Rectal smooth muscle tissue (tissue), 1 donor: Measurements from ENCODE around the gene RNASEH1.
A peak's percentile ranks its signal among the peaks of the same experiment; 100 is the strongest.
"Not testable (repeated sequence)": the region's sequence is repeated elsewhere in the genome, so short reads cannot be mapped to it uniquely, and the experiment has no call there.

Experiments used
- H3K27ac ChIP-seq: one replicate; pipeline ENCODE4 v1.7.0; 2013; ENCODE audit warnings: low read depth, low read length, inconsistent platforms
- H3K27me3 ChIP-seq: one replicate; pipeline ENCODE4 v1.7.0; 2013; ENCODE audit warnings: low read length; ENCODE audit not compliant: control insufficient read depth, insufficient read depth
- H3K36me3 ChIP-seq: one replicate; pipeline ENCODE4 v1.7.0; 2013; ENCODE audit warnings: low read length; ENCODE audit not compliant: control insufficient read depth, insufficient read depth
- H3K4me1 ChIP-seq: one replicate; pipeline ENCODE4 v1.7.0; 2013; ENCODE audit warnings: low read length; ENCODE audit not compliant: control insufficient read depth, insufficient read depth
- H3K4me3 ChIP-seq: one replicate; pipeline ENCODE4 v1.7.0; 2013; ENCODE audit warnings: low read length
- H3K9ac ChIP-seq: one replicate; pipeline ENCODE4 v1.7.0; 2013; ENCODE audit warnings: low read length

RNASEH1 gene

DNA sequence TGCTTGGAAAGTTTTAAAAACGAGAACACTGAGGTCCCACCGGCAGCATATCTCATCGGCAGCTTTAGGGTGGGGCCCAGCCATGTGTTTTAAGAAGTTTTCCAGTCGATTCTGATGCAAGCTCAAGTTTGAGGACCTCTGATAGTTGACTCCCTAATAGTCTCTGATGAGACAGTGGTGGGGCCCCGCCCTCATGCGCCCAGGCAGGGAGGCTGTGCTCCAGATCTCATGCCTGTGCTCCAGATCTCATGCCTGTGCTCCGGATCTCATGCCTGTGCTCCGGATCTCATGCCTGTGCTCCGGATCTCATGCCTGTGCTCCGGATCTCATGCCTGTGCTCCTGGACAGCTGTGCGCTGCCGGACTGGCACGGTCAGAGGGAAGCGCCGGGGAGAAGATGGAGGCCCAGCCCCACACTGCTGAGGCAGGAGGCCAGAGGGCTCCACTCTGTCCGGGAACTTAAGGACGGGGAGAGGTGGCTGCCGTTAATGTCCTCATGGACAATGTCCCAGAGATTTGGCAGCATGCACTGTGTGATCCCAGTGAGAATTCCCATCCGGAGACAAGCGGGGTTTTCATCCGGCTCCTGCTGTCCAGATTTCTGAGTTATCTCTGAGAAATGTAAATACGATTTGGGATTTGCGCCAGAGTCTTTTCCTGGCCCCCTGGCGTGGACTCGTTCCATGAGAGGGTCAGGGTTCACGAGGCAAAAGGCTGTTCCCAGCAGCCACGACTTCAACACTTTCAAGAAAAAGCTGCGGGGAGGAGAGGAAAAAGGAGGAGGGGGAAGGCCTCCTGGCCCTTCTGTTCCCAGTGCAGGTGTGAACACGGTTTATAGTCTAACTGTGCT is 27.4 kb upstream of the RNASEH1 start:
- H3K9ac ChIP-seq: no peak overlapping the region
- H3K27me3 ChIP-seq: no peaks in the 10 kb centered on the region
- H3K4me3 ChIP-seq: peak overlapping the region; percentile 8
- H3K36me3 ChIP-seq: peaks cover 9% of the 10 kb centered on the region
- H3K27ac ChIP-seq: peak overlapping the region; percentile 85
- peaks cover 5% of the 10 kb centered on the region for H3K4me1 ChIP-seq

DNA sequence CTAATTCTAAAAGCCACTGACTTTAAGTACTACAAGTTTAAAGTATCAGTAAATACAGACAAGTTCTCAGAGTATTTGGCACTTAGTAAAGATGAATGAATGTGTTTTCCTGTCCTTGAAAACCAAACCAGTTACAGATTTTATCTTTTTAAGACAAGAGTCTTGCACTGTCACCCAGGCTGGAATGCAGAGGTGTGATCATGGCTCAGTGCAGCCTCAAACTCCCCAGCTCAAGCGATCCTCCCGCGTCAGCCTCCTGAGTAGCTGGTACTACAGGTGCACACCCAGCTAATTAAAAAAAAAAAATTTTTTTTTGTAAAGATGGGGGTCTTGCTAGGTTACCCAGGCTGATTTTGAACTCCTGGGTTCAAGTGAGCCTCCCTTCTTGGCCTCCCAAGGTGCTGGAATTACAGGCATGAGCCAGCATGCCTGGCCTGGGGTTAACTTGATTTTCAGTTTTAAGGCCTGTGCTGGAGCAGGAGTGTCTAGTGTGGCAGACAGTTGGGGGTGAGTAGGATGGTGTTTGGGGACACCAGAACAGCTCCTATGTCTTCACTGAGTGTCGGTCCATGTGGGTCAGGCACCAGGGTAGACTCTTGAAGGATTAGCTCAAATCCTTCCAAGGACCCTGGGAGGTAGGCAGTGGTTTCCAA is 26.6 kb upstream of the RNASEH1 start:
- H3K27me3 ChIP-seq: no peaks in the 10 kb centered on the region
- peak overlapping the region; percentile 85 for H3K27ac ChIP-seq
- H3K36me3 ChIP-seq: peaks cover 13% of the 10 kb centered on the region
- no peak overlapping the region for H3K9ac ChIP-seq
- peak overlapping the region; percentile 8 for H3K4me3 ChIP-seq
- peaks cover 5% of the 10 kb centered on the region for H3K4me1 ChIP-seq

DNA sequence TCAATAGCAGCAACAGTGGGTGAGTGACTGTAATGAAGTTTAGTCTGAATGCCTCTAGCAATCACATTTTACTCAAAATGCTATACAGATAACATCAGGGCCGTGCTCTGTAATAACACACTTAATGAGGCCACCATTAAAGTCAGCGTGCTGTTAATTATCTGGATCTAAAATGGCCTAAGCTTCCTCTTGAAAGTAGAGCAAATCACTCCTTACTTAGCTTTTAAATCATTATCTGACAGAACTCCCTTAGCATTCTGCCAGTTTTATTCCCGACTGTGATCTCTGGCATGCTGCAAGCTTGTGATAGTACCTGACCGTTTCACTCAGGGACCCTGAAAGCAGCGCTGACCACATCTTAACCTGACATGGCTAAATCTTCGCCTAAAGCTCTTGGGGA is 25.9 kb upstream of the RNASEH1 start:
- peaks cover 5% of the 10 kb centered on the region for H3K4me1 ChIP-seq
- peaks cover 13% of the 10 kb centered on the region for H3K36me3 ChIP-seq
- H3K27me3 ChIP-seq: no peaks in the 10 kb centered on the region
- no peak overlapping the region for H3K9ac ChIP-seq
- H3K27ac ChIP-seq: no peak overlapping the region
- no peak overlapping the region for H3K4me3 ChIP-seq

DNA sequence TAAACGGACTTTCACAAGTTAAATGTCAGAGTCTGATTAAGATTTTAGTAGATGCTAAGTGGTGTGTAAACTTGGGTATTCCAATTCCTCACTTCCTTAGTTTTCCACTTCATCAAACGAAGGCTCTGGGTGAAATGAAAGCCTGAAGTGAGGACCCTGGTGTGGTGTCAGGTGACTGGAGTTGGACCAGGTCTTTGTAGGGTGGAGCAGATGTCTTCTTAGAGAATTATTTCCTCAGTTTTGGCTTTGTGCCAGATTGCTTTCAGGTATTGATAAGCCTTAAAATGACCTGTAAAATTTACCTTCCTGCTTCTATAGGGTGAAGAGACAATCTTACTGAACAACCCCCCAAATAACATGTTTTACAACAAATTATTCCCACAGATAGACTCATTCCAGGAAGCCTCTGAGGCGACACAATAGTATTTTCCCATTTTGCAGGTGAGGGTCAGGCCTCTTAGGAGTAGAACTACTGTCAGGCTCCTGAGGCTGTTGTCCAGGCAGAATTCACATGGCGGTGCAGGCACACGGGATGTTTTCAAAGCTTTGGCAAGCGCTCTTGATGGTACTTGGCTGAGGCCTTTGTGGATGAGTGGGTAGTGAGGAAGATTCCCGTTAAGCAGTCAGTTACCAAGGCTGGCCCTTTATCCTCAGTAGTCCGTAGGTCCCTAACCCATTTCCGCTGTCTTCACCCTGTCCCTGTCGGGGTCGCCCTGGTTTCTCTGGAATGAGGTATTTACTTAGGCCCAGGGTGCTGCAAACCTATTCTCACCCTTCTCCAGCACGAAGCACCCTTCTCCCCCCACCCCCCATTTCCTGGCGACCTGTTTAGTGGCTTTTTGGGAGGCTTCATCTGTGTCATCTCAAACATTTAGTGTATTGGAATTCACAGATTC is 23.5 kb upstream of the RNASEH1 start:
- H3K36me3 ChIP-seq: peaks cover 23% of the 10 kb centered on the region
- peaks cover 12% of the 10 kb centered on the region for H3K4me1 ChIP-seq
- no peaks in the 10 kb centered on the region for H3K27me3 ChIP-seq
- H3K9ac ChIP-seq: no peak overlapping the region
- H3K27ac ChIP-seq: no peak overlapping the region
- no peak overlapping the region for H3K4me3 ChIP-seq

DNA sequence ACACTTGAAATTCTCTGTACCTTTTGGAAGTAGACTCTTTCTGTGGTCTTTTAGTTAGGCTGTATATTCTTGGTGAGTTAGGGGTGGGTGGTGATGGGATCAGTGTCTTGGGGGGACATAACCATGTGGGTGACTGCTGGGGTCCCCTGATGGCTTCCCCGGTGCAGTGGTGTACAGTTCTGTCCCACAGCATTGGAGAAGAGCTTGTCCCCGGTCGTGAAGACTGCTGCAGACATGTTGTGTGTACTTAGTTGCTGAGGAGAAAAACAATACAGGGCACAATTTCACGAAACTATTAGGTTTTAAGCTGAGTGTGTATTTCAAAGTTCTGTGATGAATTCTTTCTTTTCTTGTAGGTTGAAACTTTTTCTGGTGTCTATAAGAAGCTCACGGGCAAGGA is 22.3 kb upstream of the RNASEH1 start:
- Histone ChIP-seq H3K4me3 (no peak overlapping the region), H3K4me1 (peaks cover 19% of the 10 kb centered on the region), H3K27me3 (no peaks in the 10 kb centered on the region), H3K27ac (no peak overlapping the region), H3K9ac (no peak overlapping the region), H3K36me3 (peaks cover 25% of the 10 kb centered on the region)

DNA sequence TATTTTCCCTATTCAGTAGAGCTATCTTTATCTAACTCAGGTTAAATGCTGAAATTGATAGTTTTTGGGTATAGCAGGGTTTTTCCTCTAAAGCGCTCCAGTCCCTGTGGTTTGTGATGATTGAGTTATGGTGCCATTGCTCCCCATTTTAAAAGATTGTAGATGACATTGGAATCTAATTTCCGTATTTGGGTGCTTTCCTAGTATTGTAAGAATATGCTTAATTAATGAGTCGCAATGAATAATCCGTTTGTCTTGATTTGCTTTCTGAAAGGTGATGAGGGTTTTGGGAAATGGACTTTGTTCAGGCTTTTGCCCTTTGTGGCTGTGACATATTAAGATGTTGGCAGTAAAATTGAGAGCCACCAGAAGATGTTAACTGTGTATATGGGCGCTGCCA is 20.9 kb upstream of the RNASEH1 start:
- H3K9ac ChIP-seq: no peak overlapping the region
- no peak overlapping the region for H3K4me3 ChIP-seq
- peaks cover 23% of the 10 kb centered on the region for H3K36me3 ChIP-seq
- H3K27ac ChIP-seq: no peak overlapping the region
- no peaks in the 10 kb centered on the region for H3K27me3 ChIP-seq
- peaks cover 14% of the 10 kb centered on the region for H3K4me1 ChIP-seq

DNA sequence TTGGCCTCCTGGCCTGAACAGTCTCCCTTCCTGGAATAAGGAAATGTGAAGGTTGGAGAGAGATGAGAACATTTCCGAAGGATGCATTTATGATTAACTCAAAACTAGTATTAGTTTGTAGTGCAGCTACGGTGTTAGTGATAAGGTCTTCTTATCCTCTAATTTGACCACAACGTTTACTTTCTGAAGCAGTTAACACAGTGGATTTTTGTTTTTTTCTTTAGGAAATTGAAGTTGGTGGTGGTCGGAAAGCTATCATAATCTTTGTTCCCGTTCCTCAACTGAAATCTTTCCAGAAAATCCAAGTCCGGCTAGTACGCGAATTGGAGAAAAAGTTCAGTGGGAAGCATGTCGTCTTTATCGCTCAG is 18.1 kb upstream of the RNASEH1 start:
- Histone ChIP-seq H3K27ac (peak overlapping the region; percentile 91), H3K9ac (peak overlapping the region; percentile 76), H3K4me3 (peak overlapping the region; percentile 79), H3K4me1 (peaks cover 14% of the 10 kb centered on the region), H3K36me3 (peaks cover 16% of the 10 kb centered on the region)
- not testable (repeated sequence) for H3K27me3 ChIP-seq

DNA sequence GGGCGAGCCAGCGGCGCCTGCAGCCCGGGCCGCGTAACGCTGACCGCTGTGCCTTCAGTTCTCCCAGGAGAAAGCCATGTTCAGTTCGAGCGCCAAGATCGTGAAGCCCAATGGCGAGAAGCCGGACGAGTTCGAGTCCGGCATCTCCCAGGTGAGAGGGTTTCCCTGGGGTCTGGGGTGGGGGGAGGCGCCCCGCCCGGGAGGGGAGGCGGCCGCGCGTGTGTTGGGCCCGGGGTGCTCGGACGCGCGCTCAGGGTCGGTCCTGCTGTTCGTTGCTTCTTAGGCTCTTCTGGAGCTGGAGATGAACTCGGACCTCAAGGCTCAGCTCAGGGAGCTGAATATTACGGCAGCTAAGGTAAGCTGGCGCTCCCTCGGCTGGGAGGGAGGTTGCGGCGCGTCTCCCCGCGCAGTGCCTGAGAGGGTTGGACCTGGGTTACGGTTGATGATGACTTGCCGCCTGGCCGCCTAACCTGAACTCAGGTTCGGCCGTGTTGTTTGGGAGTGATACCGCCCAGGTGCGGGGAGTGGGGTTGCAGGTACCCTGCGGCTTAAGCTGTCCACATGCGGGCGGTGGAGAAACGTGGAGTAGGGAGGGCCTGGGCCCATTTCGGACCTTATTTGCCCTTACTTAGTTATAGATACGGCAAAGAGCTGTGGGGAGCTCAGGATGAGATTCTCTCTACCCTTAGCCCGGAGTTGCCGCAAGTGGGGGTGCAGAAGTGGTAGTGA is 17.6 kb upstream of the RNASEH1 start:
- H3K4me1 ChIP-seq: peaks cover 14% of the 10 kb centered on the region
- no peaks in the 10 kb centered on the region for H3K27me3 ChIP-seq
- H3K4me3 ChIP-seq: peak overlapping the region; percentile 79
- peak overlapping the region; percentile 76 for H3K9ac ChIP-seq
- peaks cover 16% of the 10 kb centered on the region for H3K36me3 ChIP-seq
- peak overlapping the region; percentile 91 for H3K27ac ChIP-seq

DNA sequence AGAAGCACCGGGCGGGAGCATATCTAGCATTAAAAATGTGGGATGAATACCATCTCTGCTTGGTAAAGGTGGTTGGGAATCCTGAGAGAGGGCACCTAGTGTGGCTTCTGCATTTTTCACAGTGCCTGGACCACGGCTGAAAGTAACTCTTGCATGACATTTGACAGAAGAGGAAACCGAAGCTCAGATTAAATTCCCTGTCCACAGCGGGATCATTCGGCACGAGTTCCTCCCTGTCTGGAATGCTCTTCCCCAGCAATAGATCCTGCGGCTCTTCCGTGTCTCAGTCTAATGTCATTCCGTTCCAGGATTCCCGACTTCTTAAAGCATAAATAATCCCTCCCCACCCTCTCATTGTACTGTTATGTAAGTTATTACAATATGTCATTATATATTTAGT is 16.0 kb upstream of the RNASEH1 start:
- peak overlapping the region; percentile 80 for H3K4me3 ChIP-seq
- peaks cover 14% of the 10 kb centered on the region for H3K4me1 ChIP-seq
- no peaks in the 10 kb centered on the region for H3K27me3 ChIP-seq
- no peak overlapping the region for H3K27ac ChIP-seq
- no peak overlapping the region for H3K9ac ChIP-seq
- H3K36me3 ChIP-seq: peaks cover 13% of the 10 kb centered on the region

DNA sequence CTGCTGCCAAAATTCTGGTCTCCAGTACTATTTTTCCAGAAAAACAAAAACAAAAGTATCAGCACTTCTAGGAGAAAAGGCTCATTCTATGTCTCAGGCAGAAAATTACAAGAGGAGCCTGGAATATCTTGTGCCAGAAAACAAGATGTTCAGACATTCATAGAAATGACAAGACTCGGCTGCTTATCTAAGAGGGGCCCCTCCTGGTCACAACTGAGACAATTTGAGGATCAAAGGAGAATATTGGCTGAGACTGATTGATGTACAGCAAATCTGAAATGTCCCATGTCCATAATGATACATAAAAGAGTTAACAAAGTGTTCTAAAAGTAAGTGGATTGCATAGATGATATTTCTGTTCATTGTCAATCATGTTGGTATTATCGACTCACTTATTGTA is 14.5 kb upstream of the RNASEH1 start:
- H3K27ac ChIP-seq: no peak overlapping the region
- H3K9ac ChIP-seq: no peak overlapping the region

DNA sequence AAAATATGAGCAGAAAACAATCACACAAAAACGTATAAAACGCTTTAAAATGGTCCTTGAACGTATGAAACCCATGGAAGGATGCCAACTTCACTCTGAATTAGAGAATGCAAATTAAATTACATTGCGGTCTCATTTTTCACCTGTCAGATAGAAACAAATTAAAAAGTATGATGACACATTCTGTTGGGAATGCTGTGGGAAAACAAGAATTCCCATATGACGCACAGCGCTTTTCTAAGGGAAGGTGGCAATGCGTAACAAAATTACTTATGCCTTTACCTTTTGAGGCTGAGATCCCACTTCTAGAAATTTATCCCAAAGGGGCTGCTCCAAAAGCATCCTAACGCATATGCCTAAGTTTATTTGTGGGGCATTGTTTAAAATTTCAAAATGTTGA is 13.2 kb upstream of the RNASEH1 start:
- H3K4me3 ChIP-seq: no peak overlapping the region
- H3K4me1 ChIP-seq: peaks cover 5% of the 10 kb centered on the region
- no peaks in the 10 kb centered on the region for H3K27me3 ChIP-seq
- no peak overlapping the region for H3K27ac ChIP-seq
- H3K36me3 ChIP-seq: no peaks in the 10 kb centered on the region
- no peak overlapping the region for H3K9ac ChIP-seq

More for the DNA sequence above, 14.5 kb upstream of the RNASEH1 start:
- H3K4me3 ChIP-seq: no peak overlapping the region
- H3K4me1 ChIP-seq: peaks cover 11% of the 10 kb centered on the region
- no peaks in the 10 kb centered on the region for H3K27me3 ChIP-seq
- peaks cover 6% of the 10 kb centered on the region for H3K36me3 ChIP-seq

DNA sequence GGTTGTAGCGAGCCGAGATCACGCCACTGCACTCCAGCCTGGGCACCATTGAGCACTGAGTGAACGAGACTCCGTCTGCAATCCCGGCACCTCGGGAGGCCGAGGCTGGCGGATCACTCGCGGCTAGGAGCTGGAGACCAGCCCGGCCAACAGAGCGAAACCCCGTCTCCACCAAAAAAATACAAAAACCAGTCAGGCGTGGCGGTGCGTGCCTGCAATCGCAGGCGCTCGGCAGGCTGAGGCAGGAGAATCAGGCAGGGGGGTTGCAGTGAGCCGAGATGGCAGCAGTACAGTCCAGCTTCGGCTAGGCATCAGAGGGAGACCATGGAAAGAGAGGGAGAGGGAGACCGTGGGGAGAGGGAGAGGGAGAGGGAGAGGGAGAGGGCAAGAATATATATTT is 11.5 kb upstream of the RNASEH1 start:
- H3K9ac ChIP-seq, H3K36me3 ChIP-seq, H3K4me3 ChIP-seq, H3K27ac ChIP-seq, H3K4me1 ChIP-seq, H3K27me3 ChIP-seq: not testable (repeated sequence)
